ACHN (cell line): ENCODE data around the gene UTRN.

Experiments
- DNase-seq: peaks from one replicate; pipeline ENCODE4 v3.0.0-alpha.2; 2015
- in situ Hi-C: cut with HindIII; loops from 2 replicates; pipeline ENCODE4 v1.10.0; 2017; ENCODE audit warnings: low sequenced_read_pairs, low pct_ligation_motif_present, low pct_unique_long_range_greater_than_20kb

Gene UTRN

GRCh38 chr6:144284783-144285547, at the start of gene UTRN:
Gene UTRN (plus strand): TSS chr6:144285335. CDS start chr6:144291829, 6,494 bp downstream.
- peak; percentile 84 for DNase-seq
- in situ Hi-C loops = no loop called here

GRCh38 chr6:144244688-144245087, 40.4 kb upstream of the UTRN start:
- in situ Hi-C loops = no loop called here
- no peak for DNase-seq

GRCh38 chr6:144246988-144247387, 38.1 kb upstream of the UTRN start:
- no peak for DNase-seq
- in situ Hi-C loops = no loop called here

GRCh38 chr6:144248003-144248402, 37.1 kb upstream of the UTRN start:
- in situ Hi-C loops = no loop called here

GRCh38 chr6:144248476-144249301, 36.4 kb upstream of the UTRN start:
- in situ Hi-C loops = no loop called here
- no peak for DNase-seq

More at GRCh38 chr6:144248003-144248402, 37.1 kb upstream of the UTRN start:
- no peak for DNase-seq

- in situ Hi-C loops = no loop called here
- DNase-seq = no peak
Measured at GRCh38 chr6:144250276-144250675, 34.9 kb upstream of the UTRN start.

- DNase-seq = no peak
- in situ Hi-C loops = no loop called here
Measured at GRCh38 chr6:144252259-144252658, 32.9 kb upstream of the UTRN start.

- in situ Hi-C loops = no loop called here
- DNase-seq = no peak
Measured at GRCh38 chr6:144259986-144260385, 25.1 kb upstream of the UTRN start.

- in situ Hi-C loops = no loop called here
- no peak for DNase-seq
Measured at GRCh38 chr6:144262470-144263369, 22.4 kb upstream of the UTRN start.

- in situ Hi-C loops = no loop called here
- DNase-seq = peak; percentile 15
Measured at GRCh38 chr6:144263786-144264185, 21.3 kb upstream of the UTRN start.

- DNase-seq = peak; percentile 94
Measured at GRCh38 chr6:144264270-144265060, 20.7 kb upstream of the UTRN start.

GRCh38 chr6:144265061-144265357, 20.1 kb upstream of the UTRN start:
- peak; percentile 67 for DNase-seq
- in situ Hi-C loops = no loop called here

More at GRCh38 chr6:144264270-144265060, 20.7 kb upstream of the UTRN start:
- in situ Hi-C loops = no loop called here

GRCh38 chr6:144265390-144265789, 19.7 kb upstream of the UTRN start:
- peak; percentile 84 for DNase-seq
- in situ Hi-C loops = no loop called here

- in situ Hi-C loops = no loop called here
- DNase-seq = peak; percentile 65
Measured at GRCh38 chr6:144266091-144266649, 19.0 kb upstream of the UTRN start.

GRCh38 chr6:144268794-144269349, 16.3 kb upstream of the UTRN start:
- in situ Hi-C loops = no loop called here
- DNase-seq = no peak

- DNase-seq = no peak
- in situ Hi-C loops = no loop called here
Measured at GRCh38 chr6:144277174-144277573, 8.0 kb upstream of the UTRN start.

- DNase-seq = no peak
- in situ Hi-C loops = no loop called here
Measured at GRCh38 chr6:144277605-144278227, 7.4 kb upstream of the UTRN start.
